Stimulated activated CD4-positive, alpha-beta T cell treated with anti-CD3 and anti-CD28 coated beads, Interleukin-4, amount 100 ng/mL, for 4 hours (primary cell): Measurements from ENCODE around the gene ZNF268.

Experiments
- DNase-seq, 2 experiments: peaks; one replicate each; pipeline ENCODE4 v3.0.0-alpha.2; 2020

Gene ZNF268

DNA sequence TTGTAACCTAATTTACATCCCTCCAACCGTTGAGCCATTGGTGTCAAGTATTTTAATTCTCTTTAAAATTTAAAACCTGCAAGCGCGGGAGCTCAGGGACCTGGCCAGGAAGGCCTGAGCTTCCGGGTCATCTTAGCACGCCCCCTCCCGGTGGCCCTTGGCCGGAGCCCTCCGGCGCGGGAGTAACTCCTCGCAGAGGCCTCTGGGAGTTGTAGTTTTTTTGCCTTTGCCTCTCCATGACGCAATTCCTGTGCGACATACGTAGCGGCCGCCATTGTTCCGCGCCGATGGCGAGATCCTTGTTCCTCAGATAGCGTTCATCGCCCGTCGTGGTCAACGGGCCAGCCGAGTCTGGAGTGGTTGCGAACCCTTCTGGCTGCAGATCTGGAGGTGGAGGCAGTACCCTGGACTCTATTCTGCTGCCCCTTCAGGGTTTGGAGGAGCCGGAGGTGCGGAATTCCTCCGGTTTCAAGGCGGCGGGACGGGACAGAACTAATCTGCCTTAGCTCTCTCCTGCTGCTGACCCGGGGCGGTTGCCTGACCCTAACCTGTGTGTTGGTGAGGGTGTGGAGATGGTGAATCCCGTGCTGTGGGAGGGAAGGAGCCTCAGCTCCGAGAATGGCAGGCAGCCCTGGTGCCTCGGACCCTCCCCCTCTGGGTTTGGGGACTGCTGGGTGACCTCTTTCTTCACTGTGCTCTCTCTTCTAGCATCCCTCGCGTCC lies at the start of gene ZNF268:
Gene ZNF268, plus strand, starts transcription at position 258 of the 722 bp plus-strand sequence. CDS start 503 bp downstream, outside the sequence.
- DNase-seq: peak; percentile 84 to 85

DNA sequence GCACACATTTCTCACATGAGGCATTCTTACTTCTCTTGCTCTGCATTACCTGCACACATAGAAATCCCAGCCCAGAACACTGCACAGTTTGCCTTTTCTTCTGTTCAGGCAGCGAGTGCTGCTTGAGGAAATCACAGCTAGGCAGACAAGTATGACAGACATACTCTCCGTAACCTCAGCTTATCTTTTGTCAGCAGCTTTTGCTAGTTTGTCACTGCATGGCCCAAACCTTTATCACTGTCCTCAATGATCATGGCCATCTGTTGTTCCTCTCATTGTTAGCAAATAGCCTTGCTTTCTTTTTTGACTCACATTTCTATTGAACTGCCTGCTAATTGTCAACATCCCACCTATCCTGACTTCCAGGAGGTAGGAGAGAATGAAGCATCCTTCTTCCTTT lies 45.5 kb upstream of the ZNF268 start:
- DNase-seq: no peak

DNA sequence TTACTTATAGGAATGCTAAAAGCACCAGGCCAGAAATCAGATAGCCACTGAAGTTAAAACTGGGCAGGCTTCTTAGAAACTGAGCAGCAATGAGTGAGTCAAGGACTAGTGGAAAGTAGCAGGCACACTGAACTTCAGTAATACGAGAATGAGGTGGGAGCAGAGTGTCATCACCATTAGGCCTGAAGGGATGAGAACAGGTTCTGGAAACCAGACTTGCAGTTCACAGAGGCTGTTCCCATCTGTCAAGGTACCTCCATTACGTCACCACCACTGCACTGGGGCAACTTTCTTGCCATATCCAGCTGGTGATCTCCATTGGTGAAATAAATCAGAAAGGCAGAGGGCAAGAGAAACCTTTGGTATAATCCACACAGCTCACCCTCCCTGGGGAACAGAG lies 35.3 kb upstream of the ZNF268 start:
- no peak for DNase-seq

DNA sequence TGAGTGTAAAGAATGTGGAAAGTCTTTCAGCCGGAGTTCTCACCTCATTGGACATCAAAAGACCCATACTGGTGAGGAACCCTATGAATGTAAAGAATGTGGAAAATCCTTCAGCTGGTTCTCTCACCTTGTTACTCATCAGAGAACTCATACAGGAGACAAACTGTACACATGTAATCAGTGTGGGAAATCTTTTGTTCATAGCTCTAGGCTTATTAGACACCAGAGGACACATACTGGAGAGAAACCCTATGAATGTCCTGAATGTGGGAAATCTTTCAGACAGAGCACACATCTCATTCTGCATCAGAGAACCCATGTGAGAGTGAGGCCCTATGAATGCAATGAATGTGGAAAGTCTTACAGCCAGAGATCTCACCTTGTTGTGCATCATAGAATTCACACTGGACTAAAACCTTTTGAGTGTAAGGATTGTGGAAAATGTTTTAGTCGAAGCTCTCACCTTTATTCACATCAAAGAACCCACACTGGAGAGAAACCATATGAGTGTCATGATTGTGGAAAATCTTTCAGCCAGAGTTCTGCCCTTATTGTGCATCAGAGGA lies 25.1 kb upstream of the ZNF268 start:
- DNase-seq: no peak

DNA sequence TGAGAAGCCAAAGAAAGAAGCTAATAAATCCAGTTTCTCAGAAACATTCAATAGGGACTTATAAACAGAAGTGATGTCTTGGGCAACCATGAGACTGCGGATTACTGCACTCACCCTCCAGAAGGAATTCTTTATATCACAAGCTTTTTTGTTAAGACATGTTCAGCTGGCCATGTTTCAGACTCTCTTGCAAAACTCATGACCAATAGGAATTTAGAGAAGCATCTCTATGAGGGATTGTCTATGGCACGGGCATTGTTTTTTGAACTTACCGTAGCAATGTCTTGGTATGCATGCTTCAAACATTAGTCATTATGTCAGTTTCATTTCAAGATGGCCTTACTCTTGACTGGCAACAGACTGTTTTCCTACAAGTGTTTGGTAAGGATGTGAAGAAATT lies 15.5 kb upstream of the ZNF268 start:
- no peak for DNase-seq

DNA sequence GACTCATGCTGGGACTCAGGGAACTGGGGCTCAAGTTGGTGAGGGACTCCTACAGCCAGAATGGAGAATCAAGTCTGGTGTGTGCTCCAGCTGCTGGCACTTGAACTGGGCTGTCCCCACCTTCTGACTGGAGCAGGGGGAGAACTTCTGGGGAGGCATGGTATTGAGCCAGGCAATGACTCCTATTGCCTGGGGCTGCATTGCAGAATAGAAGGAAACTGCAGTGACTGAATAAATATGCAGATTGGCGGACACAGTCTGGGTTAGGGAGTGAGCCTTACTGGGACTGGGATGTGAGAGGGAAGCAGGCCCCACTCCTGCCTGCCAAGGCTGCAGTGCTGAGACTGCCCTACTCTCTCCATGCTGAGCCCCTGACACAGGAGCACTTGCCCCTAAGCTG lies 8.8 kb upstream of the ZNF268 start:
- DNase-seq: no peak

DNA sequence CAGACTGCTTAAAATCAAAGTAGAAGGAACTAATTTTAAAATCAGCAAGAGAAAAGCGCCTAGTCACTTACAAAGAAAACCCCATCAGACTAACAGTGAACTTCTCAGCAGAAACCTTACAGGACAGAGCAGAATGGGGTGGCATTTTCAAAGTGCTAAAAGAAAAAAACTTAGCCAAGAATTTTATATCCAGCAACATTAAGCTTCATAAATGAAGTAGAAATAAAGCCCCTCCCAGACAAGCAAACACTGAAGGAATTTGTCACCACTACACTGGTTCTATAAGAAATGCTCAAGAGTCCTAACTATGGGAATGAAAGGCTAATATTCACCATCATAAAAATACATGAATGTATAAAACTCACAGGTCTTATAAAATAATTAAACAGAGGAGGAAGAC lies 6.4 kb upstream of the ZNF268 start:
- DNase-seq: no peak

DNA sequence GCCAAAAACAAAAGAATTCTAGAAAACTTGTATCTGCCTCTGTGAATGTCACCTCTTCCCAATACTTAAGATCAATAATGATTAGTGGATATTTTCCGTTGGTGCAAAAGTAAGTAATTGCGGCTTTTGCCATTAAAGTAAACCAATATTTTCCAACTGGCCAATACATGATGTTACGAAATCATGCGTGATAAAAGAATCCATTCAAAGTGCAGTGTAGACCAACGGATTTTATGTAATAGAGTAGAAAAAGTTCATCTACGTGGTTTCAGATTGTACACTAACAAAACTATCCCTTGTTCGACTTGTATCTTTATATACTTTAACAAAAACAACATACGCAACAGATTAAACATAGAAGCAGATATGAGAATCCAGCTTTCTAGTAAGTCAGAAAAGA lies 626 bp upstream of the ZNF268 start:
- no peak for DNase-seq

DNA sequence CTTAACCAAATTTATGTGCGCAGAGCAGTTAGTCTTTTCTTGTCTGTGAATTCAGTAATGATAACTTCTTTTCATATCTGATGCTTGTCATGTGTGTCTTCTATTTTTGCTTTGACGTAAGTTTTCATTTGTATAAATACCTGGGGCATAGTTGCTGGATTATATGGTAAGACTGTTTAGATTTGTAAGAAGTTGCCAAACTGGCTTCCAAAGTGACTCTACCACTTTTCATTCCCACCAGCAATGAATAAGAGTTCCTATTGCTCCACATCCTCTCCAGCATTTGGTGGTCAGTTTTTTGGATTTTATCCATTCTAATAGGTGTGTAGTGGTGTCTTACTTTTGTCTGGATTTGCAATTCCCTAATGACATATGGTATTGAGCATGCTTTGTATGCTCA lies 8.9 kb downstream of the ZNF268 start:
- no peak for DNase-seq

DNA sequence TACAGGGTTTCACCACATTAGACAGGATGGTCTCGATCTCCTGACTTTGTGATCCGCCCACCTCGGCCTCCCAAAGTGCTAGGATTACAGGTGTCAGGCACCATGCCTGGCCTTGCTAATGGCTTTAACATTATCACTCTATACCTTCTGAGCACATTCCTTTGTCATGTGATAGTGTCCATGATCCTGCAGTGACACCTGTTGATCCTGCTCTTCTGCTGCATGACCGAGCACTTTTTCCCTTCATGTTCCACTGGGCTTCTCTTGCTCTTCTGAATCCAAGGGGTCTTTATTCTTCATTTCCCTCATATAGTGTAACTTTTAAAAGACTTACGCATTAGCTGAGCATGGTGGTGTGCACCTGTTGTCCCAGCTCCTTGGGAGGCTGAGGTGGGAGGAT lies 11.6 kb downstream of the ZNF268 start:
- DNase-seq: no peak

DNA sequence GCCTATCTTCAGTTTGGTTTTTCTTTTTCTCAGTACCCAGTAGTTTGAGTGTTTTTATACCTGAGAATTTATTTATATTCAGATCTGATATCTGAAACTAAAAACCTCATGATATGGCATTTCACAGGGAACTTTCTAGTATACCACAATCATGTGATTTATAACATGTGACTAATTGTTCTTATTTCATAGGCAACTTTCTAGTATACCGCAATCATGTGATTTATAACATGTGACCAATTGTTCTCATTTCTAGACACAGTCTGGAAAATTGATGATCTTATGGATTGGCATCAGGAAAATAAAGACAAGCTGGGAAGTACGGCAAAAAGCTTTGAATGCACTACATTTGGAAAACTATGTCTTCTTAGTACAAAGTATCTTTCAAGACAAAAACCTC lies 20.6 kb downstream of the ZNF268 start:
- DNase-seq: no peak

DNA sequence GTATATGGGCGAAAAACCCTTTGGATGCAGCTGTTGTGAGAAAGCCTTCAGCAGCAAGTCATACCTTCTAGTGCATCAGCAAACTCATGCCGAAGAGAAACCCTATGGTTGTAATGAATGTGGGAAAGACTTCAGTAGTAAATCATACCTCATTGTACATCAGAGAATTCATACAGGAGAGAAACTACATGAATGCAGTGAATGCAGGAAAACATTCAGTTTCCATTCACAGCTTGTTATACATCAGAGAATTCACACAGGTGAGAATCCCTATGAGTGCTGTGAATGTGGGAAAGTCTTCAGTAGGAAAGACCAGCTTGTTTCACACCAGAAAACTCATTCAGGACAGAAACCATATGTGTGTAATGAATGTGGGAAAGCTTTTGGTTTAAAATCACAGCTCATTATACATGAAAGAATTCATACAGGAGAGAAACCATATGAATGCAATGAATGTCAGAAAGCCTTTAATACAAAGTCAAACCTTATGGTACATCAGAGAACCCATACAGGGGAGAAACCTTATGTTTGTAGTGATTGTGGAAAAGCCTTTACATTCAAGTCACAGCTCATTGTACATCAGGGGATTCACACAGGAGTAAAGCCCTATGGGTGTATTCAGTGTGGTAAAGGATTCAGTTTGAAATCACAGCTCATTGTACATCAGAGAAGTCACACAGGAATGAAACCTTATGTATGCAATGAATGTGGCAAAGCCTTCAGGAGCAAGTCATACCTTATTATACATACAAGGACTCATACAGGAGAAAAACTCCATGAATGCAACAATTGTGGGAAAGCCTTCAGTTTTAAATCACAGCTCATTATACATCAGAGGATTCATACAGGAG lies 21.4 kb downstream of the ZNF268 start:
- DNase-seq: no peak

DNA sequence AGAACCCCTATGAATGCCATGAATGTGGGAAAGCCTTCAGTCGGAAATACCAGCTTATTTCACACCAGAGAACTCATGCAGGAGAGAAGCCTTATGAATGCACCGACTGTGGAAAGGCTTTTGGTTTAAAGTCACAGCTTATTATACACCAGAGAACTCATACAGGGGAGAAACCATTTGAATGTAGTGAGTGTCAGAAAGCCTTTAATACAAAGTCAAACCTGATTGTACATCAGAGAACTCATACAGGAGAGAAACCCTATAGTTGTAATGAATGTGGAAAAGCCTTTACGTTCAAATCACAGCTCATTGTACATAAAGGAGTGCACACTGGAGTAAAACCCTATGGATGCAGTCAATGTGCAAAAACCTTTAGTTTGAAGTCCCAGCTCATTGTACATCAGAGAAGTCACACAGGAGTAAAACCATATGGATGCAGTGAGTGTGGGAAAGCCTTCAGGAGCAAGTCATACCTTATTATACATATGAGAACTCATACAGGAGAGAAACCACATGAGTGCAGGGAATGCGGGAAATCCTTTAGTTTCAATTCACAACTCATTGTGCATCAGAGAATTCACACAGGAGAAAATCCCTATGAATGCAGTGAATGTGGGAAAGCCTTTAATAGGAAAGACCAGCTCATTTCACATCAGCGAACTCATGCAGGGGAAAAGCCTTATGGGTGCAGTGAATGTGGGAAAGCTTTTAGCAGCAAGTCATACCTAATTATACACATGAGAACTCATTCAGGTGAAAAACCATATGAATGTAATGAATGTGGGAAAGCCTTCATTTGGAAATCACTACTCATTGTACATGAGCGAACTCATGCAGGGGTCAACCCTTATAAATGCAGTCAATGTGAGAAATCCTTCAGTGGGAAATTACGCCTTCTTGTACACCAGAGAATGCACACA lies 22.3 kb downstream of the ZNF268 start:
- DNase-seq: no peak

DNA sequence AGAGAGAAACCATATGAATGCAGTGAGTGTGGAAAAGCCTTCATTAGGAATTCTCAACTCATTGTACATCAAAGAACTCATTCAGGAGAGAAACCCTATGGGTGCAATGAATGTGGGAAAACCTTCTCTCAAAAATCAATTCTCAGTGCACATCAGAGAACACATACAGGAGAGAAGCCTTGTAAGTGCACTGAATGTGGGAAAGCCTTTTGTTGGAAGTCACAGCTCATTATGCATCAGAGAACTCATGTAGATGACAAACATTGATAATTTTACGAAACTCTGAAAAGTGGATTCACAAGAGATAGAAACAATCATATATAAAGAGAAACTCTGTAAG lies 22.9 kb downstream of the ZNF268 start:
- no peak for DNase-seq

DNA sequence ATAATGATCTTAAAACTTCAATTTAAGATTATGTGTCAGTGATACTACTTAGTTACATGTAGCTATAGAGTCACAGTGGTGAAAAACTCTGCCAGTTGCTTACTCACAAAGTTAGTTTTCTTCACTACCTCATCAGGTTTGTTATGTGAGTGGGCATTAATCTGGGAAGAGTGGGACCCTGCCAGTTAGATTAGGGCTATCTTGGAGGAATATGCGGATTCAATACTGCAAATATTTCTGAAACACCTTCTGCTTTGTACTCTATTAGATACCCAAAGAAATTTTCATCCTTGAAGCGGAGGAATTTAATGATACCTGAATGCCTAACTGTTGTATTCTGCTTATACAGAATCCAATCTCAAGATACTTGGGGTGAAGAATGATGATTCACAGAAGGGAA lies 25.1 kb downstream of the ZNF268 start:
- DNase-seq: no peak

DNA sequence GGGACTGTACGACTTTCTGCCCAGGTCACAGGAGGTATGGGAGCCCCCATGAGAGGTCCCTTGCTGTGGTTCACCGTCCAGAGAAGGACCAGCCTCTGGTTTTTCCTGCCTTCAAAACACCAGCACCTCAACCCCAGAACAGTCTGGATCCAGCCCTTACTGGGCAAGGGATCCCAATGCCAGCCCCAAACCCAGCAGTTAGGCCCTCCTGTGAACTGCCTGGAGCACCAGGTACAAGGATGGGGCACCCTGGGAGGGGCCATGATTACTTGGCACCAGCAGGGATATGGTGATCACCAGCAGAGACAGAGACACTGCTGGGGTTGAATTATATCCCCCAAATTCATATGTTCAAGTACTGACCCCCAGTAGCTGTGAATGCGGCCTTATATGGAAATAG lies 34.4 kb downstream of the ZNF268 start:
- no peak for DNase-seq

DNA sequence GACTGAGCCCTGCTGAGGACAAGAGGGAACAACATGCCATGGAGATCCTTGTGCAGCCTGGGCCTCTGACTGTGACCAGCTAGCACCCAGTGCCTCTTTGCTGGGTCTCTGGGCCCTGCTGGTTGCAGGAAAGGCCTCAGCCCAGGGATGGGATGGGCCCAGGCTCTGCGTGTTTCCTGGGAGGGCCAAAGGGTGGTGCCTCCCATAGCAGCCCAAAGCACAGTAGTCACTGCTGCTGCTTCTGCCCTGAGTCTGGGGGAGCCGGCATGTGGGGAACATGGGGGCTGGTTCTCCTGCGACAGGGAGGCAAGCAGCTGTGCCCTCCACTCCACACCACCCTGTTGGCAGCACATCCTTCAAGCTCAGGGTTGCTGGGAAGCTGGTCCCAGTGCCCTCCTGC lies 35.9 kb downstream of the ZNF268 start:
- DNase-seq: no peak

DNA sequence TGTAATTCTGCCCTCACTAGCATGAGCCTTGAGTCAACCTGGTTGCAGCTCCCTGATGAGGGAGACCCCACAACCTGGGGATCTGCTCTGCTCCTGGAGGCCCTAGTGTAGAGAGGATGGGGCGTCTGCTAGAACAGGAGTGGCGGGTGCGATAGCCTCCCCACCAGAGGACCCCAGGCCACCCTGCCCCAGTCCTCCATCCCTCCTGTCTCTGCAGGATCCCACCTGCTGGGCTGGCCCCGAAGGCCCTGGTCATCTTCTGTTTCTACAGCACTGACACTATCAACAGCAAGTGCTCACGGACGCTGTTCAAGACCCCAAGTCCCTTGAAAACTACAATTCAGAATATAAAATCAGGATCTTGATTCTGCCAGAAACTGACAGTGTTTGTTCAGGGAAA lies 39.2 kb downstream of the ZNF268 start:
- DNase-seq: no peak

DNA sequence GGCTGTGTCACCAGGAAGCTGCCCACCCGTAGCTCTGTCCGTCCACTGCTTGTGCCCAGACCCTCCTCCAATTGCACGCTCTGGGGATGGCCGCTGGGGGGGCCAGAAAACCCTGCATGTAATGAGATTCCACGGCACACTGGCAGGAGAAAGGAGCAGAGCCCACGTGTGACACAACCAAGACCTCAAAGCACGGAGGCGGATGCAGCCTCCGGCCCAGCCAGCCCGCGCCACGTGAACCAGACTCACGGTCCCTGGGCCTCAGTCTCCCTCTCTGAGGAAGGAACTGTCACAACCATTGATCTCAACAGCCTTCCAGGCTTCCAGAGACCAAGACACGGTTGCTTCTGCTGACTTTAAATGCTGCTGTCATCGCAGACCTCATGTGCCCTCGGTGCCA lies 39.9 kb downstream of the ZNF268 start:
- DNase-seq: no peak

DNA sequence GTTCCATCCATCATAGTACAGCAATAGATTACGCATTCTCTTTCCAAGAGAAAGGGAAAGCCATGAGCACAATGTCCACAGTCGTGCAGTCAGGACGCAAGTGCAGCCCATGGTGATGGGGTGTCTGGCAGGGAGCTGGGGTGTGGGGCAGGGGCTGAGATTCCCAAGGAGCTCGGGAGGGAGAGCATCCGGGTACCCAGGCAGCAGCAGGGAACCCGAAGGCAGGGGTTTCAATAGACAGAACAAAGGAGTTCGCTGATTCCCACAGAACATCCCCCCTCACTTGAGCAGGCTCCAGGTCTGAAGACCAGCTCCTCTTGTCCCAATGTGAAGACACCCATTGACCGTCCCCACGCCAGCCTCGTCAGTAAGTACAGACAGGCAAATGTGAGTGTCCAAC lies 40.9 kb downstream of the ZNF268 start:
- DNase-seq: no peak

DNA sequence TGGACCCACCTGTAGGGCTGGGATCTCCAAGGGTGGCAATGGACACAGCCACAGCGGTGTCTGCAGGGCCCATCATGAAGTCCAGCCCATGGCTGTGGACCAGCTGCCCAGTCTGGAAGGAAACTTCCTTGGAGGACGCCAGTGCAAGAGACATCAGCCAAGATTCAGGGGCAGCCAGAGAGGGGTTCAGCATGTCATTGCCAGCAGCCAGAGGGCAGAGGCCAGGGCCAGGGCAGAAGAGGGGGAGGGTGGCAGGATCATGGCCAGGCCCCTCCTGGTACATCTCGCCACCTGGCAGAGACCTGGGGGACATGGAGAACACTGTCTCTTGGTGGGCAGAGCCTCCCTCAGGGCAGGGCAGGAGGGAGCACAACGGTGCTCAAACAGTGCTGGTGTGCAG lies 44.2 kb downstream of the ZNF268 start:
- no peak for DNase-seq

DNA sequence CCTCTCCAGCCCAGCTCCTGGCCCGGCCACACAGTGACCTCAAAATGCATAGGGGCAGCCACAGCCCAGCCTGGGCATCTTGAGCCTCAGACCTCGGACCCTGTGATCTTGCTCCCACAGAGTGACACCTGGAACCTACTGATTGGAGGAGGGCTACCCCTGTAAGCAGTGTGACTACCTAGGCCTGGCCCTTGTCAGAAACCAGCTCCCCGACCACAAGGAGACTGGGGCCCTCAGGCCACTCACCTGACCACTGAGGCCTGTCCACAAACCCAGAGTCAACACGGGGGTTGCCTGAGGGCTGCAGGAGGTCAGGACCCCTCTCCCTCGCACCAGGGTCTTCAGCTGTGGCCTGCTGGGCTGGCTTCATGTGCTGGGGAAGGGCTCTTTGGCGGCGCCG lies 45.4 kb downstream of the ZNF268 start:
- DNase-seq: no peak

DNA sequence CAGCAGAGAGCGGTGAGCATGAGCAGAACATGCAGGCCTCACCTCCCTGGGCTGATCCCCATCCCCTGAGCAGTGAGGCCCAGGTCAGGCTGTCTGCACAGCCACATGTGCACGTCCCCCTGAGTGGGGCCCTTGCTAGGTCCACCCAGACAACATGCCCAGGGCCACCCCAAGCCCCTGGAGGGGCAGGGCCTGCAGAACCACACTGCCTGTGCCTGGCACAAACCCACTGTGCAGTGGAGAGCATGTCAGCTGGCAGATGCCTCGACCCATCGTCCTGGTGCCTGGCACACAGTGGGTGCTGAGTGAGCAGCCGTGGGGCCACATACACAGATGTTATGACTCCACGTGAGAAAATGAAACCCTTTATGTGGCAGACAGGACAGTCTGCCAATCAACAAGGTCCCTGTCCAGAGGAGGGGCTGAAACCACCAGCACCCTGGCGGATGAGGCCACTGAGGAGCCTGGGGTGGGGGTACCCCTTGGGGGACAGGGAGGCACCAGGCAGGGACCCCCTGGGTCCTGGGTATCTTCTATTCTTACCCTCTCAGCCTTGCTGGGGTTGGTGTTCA lies 46.1 kb downstream of the ZNF268 start:
- DNase-seq: no peak
